ENCODE data around the gene CREBBP. TPM values are rescaled to one million over a fixed set of nuclear protein-coding genes. Genes with fewer than 3 reads are reported as not detected.

Gene CREBBP
- total RNA-seq, 2 donors from 2014 or later, result 82.2 to 143 TPM

DNA sequence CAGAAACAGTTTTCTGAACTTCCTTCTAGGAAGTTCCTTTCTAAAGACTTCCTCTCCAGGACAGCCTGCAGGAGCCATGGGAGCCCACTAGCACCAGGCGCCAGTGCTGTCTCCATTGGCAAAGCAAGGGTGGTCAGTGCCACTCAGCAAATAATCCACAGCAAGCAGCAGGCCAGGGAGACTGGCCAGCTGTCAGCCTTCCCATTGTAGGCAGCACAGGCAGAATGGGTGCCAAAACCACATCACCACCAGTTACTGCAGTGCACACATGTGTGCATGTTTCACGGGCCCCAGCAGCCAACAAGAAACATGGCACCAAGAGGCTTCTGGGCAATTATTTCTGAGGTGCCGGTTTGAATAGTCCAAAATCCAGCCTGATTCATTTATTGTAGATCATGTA, 199.3 kb downstream of the CREBBP start:
- H3K27ac ChIP-seq, result no peak overlapping the region
- DNase-seq (ENCODE audit: low spot score), result no peak
- H3K4me1 ChIP-seq (replicated peaks), result no peaks in the 10 kb centered on the region
- no peaks in the 10 kb centered on the region for H3K9me3 ChIP-seq
- 78% methylated on average over 3 of the region's 3 CpGs for WGBS
- intact Hi-C loops (cut with DNase I), result no loop called here
- TF ChIP-seq, protein P1, sequence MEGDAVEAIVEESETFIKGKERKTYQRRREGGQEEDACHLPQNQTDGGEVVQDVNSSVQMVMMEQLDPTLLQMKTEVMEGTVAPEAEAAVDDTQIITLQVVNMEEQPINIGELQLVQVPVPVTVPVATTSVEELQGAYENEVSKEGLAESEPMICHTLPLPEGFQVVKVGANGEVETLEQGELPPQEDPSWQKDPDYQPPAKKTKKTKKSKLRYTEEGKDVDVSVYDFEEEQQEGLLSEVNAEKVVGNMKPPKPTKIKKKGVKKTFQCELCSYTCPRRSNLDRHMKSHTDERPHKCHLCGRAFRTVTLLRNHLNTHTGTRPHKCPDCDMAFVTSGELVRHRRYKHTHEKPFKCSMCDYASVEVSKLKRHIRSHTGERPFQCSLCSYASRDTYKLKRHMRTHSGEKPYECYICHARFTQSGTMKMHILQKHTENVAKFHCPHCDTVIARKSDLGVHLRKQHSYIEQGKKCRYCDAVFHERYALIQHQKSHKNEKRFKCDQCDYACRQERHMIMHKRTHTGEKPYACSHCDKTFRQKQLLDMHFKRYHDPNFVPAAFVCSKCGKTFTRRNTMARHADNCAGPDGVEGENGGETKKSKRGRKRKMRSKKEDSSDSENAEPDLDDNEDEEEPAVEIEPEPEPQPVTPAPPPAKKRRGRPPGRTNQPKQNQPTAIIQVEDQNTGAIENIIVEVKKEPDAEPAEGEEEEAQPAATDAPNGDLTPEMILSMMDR (IDR thresholded peaks at IDR 0.05), result no peak
- no peak for TF ChIP-seq POLR2A (IDR thresholded peaks at IDR 0.05)
- TF ChIP-seq POLR2AphosphoS5 (IDR thresholded peaks at IDR 0.05), result no peak
- no peaks in the 10 kb centered on the region for H3K27me3 ChIP-seq (replicated peaks; ENCODE audit: insufficient read depth)
- no peaks in the 10 kb centered on the region for H3K36me3 ChIP-seq
- no peak overlapping the region for H3K4me3 ChIP-seq

DNA sequence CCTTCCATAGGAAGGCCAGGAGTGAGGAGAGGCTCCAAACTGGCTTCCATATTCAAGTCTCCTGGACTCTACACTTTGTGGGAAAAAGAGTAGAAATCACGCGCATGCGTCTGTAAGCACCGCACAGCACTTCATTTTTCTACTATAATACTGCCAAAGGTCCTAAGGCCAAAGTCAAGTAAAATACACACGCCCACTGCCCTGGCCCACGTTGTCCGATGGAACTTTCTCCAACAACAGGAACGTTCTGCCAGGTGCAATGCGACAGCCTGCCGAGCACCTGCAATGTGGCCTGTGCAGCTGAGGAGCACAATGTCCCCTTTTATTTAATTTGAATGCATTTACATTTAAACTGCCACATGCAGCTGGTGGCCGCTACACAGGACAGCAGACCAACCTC, 202.5 kb downstream of the CREBBP start:
- no peak for DNase-seq (ENCODE audit: low spot score)
- Histone ChIP-seq H3K9me3 (no peaks in the 10 kb centered on the region), H3K27ac (no peak overlapping the region), H3K36me3 (no peaks in the 10 kb centered on the region), H3K4me1 (replicated peaks) (no peaks in the 10 kb centered on the region), H3K4me3 (no peak overlapping the region), H3K27me3 (replicated peaks; ENCODE audit: insufficient read depth) (no peaks in the 10 kb centered on the region)
- TF ChIP-seq POLR2A (IDR thresholded peaks at IDR 0.05), result no peak
- no peak for TF ChIP-seq POLR2AphosphoS5 (IDR thresholded peaks at IDR 0.05)
- TF ChIP-seq, protein P1 (IDR thresholded peaks at IDR 0.05), result no peak
- intact Hi-C loops (cut with DNase I), result no loop called here
- 87% methylated on average over 11 of the region's 11 CpGs for WGBS

DNA sequence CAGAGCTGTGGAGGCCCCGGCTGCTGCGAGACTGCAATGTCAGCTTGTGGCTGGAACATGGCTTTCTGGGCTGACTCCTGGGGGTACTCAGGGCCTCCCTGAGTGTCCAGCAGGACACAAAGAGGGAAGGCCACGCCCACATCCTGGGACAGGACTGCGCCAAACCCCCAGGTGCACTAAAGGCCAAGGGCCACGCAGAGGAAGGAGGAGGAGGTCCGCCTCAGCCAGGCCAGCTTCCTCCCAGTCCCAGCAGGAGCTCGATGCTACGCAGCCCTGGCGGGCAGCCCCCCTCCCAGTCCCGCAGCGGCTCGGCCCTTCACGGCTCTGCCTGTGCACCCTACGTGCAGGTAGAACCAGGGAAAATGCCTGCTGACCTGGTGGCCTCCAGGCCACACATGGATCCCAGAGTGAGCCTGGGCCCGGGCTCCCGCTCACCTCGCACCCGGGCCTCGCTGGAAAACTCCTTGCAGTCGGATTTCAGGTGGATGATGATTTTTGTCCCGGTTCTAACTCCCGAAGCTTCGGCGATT, 204.8 kb downstream of the CREBBP start:
- 90% methylated on average over 21 of the region's 24 CpGs for WGBS
- no peaks in the 10 kb centered on the region for H3K36me3 ChIP-seq
- no peak for TF ChIP-seq POLR2A (IDR thresholded peaks at IDR 0.05)
- TF ChIP-seq, protein P1 (IDR thresholded peaks at IDR 0.05), result no peak
- TF ChIP-seq POLR2AphosphoS5 (IDR thresholded peaks at IDR 0.05), result no peak

More for the DNA sequence above, 204.8 kb downstream of the CREBBP start:
- H3K4me1 ChIP-seq (replicated peaks), result no peaks in the 10 kb centered on the region
- no peak overlapping the region for H3K27ac ChIP-seq
- intact Hi-C loops (cut with DNase I), result no loop called here
- H3K9me3 ChIP-seq, result no peaks in the 10 kb centered on the region
- no peak for DNase-seq (ENCODE audit: low spot score)
- no peaks in the 10 kb centered on the region for H3K27me3 ChIP-seq (replicated peaks; ENCODE audit: insufficient read depth)
- H3K4me3 ChIP-seq, result no peak overlapping the region

Other genes with a start within 250 kb of the CREBBP start
- gene DNASE1, start 226.0 kb downstream of the CREBBP start, total RNA-seq, result 10 to 100 TPM; 41.9 to 50.6 TPM
- 10 to 100 TPM; 71.2 to 88.6 TPM for gene TRAP1, start 163.2 kb downstream of the CREBBP start, total RNA-seq
- 10 to 100 TPM in 1 of 2 donors, 1 to 10 TPM in 1; 7.2 to 58.3 TPM for gene ADCY9, start 235.7 kb upstream of the CREBBP start, total RNA-seq

Data from prostate gland (tissue), 2 donors.